Stimulated activated CD4-positive, alpha-beta T cell treated with anti-CD3 and anti-CD28 coated beads, TNF-alpha, amount 100 ng/mL, for 24 hours (primary cell): ENCODE data around the gene GTSE1.

Experiments
- DNase-seq, 3 experiments: peaks; one replicate each; pipeline ENCODE4 v3.0.0-alpha.2; 2020; ENCODE audit warnings: low read depth in 3 of 3

GTSE1 gene

GRCh38 chr22:46352276-46352675 lies 55.6 kb downstream of the GTSE1 start:
- no peak for DNase-seq

GRCh38 chr22:46352691-46353386 lies 56.2 kb downstream of the GTSE1 start:
- no peak for DNase-seq

GRCh38 chr22:46353483-46354105 lies 56.9 kb downstream of the GTSE1 start:
- no peak for DNase-seq

GRCh38 chr22:46354176-46354992 lies 57.7 kb downstream of the GTSE1 start:
- no peak for DNase-seq

GRCh38 chr22:46354993-46355305 lies 58.3 kb downstream of the GTSE1 start:
- DNase-seq = no peak

GRCh38 chr22:46355369-46355995 lies 58.8 kb downstream of the GTSE1 start:
- DNase-seq = peak; percentile 22 to 64 (median 31)

GRCh38 chr22:46355996-46356471 lies 59.4 kb downstream of the GTSE1 start:
- no peak for DNase-seq

GRCh38 chr22:46356496-46357480 lies 60.1 kb downstream of the GTSE1 start:
- DNase-seq = no peak

GRCh38 chr22:46357711-46358520 lies 61.2 kb downstream of the GTSE1 start:
- DNase-seq = no peak

GRCh38 chr22:46358766-46359165 lies 62.1 kb downstream of the GTSE1 start:
- DNase-seq = no peak

- no peak for DNase-seq
Observed at GRCh38 chr22:46359362-46359761, 62.7 kb downstream of the GTSE1 start.

GRCh38 chr22:46360097-46360496 lies 63.4 kb downstream of the GTSE1 start:
- no peak for DNase-seq

GRCh38 chr22:46360891-46361290 lies 64.2 kb downstream of the GTSE1 start:
- DNase-seq = no peak

- no peak for DNase-seq
Observed at GRCh38 chr22:46361826-46362202, 65.1 kb downstream of the GTSE1 start.

GRCh38 chr22:46362203-46362933 lies 65.7 kb downstream of the GTSE1 start:
- no peak for DNase-seq

GRCh38 chr22:46362934-46363515 lies 66.4 kb downstream of the GTSE1 start:
- DNase-seq = no peak

GRCh38 chr22:46363611-46364321 lies 67.1 kb downstream of the GTSE1 start:
- DNase-seq = no peak

GRCh38 chr22:46364341-46365165 lies 67.9 kb downstream of the GTSE1 start:
- no peak for DNase-seq
